ENCODE results near the gene CCDC102B.

- TF ChIP-seq CTCF (IDR thresholded peaks at IDR 0.05; ENCODE audit: low read depth, low read length, poor library complexity, severe bottlenecking) (no peak), EZH2phosphoT487 (IDR thresholded peaks at IDR 0.05; ENCODE audit: borderline replicate concordance, low read length) (no peak)
Observed at GRCh38 chr18:68793951-68794350, 3.9 kb upstream of the CCDC102B start.
